ENCODE data around the gene UBE2D3.

DNA sequence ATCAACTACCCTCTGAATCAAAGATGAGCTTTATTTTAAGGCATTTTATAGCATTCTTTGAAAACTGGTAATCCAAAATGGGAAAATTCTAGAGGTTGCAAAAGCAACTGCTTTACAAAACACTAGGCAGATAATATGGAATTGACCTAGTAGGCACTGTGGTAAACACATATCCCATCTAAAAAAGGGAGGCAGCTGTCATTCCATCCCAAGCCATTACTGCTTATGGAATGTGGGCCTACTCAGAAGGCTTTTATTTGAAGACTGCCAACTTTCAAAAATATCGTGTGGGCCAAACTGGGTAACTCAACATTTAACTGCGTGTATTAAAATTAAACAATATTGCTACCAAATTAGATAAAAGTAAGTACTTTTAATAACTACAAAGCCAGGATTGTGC, 19.3 kb downstream of the UBE2D3 start:
- no peak for TF ChIP-seq POLR2A (IDR thresholded peaks at IDR 0.05; ENCODE audit: low read length)
- TF ChIP-seq, protein P1, sequence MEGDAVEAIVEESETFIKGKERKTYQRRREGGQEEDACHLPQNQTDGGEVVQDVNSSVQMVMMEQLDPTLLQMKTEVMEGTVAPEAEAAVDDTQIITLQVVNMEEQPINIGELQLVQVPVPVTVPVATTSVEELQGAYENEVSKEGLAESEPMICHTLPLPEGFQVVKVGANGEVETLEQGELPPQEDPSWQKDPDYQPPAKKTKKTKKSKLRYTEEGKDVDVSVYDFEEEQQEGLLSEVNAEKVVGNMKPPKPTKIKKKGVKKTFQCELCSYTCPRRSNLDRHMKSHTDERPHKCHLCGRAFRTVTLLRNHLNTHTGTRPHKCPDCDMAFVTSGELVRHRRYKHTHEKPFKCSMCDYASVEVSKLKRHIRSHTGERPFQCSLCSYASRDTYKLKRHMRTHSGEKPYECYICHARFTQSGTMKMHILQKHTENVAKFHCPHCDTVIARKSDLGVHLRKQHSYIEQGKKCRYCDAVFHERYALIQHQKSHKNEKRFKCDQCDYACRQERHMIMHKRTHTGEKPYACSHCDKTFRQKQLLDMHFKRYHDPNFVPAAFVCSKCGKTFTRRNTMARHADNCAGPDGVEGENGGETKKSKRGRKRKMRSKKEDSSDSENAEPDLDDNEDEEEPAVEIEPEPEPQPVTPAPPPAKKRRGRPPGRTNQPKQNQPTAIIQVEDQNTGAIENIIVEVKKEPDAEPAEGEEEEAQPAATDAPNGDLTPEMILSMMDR (IDR thresholded peaks at IDR 0.05), result no peak
- TF ChIP-seq HOXA7 (CRISPR knock-in tag; IDR thresholded peaks at IDR 0.05), result no peak
- no peak for TF ChIP-seq EP300 (IDR thresholded peaks at IDR 0.05)
- TF ChIP-seq, protein P2, sequence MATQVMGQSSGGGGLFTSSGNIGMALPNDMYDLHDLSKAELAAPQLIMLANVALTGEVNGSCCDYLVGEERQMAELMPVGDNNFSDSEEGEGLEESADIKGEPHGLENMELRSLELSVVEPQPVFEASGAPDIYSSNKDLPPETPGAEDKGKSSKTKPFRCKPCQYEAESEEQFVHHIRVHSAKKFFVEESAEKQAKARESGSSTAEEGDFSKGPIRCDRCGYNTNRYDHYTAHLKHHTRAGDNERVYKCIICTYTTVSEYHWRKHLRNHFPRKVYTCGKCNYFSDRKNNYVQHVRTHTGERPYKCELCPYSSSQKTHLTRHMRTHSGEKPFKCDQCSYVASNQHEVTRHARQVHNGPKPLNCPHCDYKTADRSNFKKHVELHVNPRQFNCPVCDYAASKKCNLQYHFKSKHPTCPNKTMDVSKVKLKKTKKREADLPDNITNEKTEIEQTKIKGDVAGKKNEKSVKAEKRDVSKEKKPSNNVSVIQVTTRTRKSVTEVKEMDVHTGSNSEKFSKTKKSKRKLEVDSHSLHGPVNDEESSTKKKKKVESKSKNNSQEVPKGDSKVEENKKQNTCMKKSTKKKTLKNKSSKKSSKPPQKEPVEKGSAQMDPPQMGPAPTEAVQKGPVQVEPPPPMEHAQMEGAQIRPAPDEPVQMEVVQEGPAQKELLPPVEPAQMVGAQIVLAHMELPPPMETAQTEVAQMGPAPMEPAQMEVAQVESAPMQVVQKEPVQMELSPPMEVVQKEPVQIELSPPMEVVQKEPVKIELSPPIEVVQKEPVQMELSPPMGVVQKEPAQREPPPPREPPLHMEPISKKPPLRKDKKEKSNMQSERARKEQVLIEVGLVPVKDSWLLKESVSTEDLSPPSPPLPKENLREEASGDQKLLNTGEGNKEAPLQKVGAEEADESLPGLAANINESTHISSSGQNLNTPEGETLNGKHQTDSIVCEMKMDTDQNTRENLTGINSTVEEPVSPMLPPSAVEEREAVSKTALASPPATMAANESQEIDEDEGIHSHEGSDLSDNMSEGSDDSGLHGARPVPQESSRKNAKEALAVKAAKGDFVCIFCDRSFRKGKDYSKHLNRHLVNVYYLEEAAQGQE (IDR thresholded peaks at IDR 0.05), result no peak
- TF ChIP-seq RARB (CRISPR knock-in tag; IDR thresholded peaks at IDR 0.05), result no peak

Measured in A549 (cell line).